K562 treated with DMSO at 1 percent for 24 hours (cell line): Measurements from ENCODE around the gene PRPF31. TPM values are rescaled to one million over a fixed set of nuclear protein-coding genes. Genes with fewer than 3 reads are reported as not detected.

ENCODE experiments used
- total RNA-seq: library from RNA; unstranded; fragments of 300-600 nt; gene quantifications from 2 replicates; pipeline ENCODE4 v1.2.3, GENCODE V29; 2022; ENCODE audit warnings: low read depth; ENCODE audit not compliant: insufficient read depth

The PRPF31 gene
- 90.1 and 106 TPM in 2 replicates for total RNA-seq

GRCh38 chr19:54115109-54116063, at the start of gene PRPF31, which contains the start of gene TFPT:
TSS of gene PRPF31 (plus strand) at chr19:54115754. CDS start at chr19:54118279, 2,525 bp downstream.
TSS of gene TFPT (minus strand) at chr19:54115657. CDS start at chr19:54115269, 388 bp downstream.

GRCh38 chr19:54081032-54081431, 34.5 kb upstream of the PRPF31 start, which contains the start of gene TARM1:
TSS of gene TARM1 (minus strand) at chr19:54081365. CDS start at chr19:54081340, 25 bp downstream.

GRCh38 chr19:54100561-54100960, 15.0 kb upstream of the PRPF31 start, which contains the start of gene OSCAR:
TSS of gene OSCAR (minus strand) at chr19:54100803. CDS start at chr19:54100792, 11 bp downstream.

GRCh38 chr19:54102421-54103169, 13.0 kb upstream of the PRPF31 start, which contains the start of gene NDUFA3:
TSS of gene NDUFA3 (plus strand) at chr19:54102855. CDS start at chr19:54102879, 24 bp downstream.

GRCh38 chr19:54137699-54138488, 22.3 kb downstream of the PRPF31 start, which contains the start of gene CNOT3:
TSS of gene CNOT3 (plus strand) at chr19:54137762. CDS start at chr19:54142979, 5,217 bp downstream.

GRCh38 chr19:54159352-54160181, 44.0 kb downstream of the PRPF31 start, which contains the start of gene LENG1:
TSS of gene LENG1 (minus strand) at chr19:54159721. CDS start at chr19:54159695, 26 bp downstream.

GRCh38 chr19:54172471-54173358, 57.2 kb downstream of the PRPF31 start, which contains the start of gene TMC4:
TSS of gene TMC4 (minus strand) at chr19:54173160. CDS start at chr19:54173117, 43 bp downstream.

Other genes starting within 250 kb of the PRPF31 start
- 36.2 and 59.6 TPM in 2 replicates for gene MYADM, start 247.9 kb upstream of the PRPF31 start, total RNA-seq
- gene PRKCG, start 233.6 kb upstream of the PRPF31 start, total RNA-seq, result 0.08 TPM in 1 of 2 replicates, not detected in the other
- gene CACNG7, start 206.5 kb upstream of the PRPF31 start, total RNA-seq, result not detected in 2 replicates
- not detected in 2 replicates for gene CACNG8, start 152.8 kb upstream of the PRPF31 start, total RNA-seq
- gene CACNG6, start 124.1 kb upstream of the PRPF31 start, total RNA-seq, result not detected in 2 replicates
- not detected in 2 replicates for gene VSTM1, start 51.9 kb upstream of the PRPF31 start, total RNA-seq
- gene TARM1, start 34.4 kb upstream of the PRPF31 start, total RNA-seq, result not detected in 2 replicates
- 1.4 and 1.9 TPM in 2 replicates for gene OSCAR, start 15.0 kb upstream of the PRPF31 start, total RNA-seq
- 86.4 and 133 TPM in 2 replicates for gene NDUFA3, start 12.9 kb upstream of the PRPF31 start, total RNA-seq
- gene TFPT, start 97 bp upstream of the PRPF31 start, total RNA-seq, result 9.7 and 20.2 TPM in 2 replicates
- 71.9 and 76.1 TPM in 2 replicates for gene CNOT3, start 22.0 kb downstream of the PRPF31 start, total RNA-seq
- gene LENG1, start 44.0 kb downstream of the PRPF31 start, total RNA-seq, result 8.3 and 8.5 TPM in 2 replicates
- 0.90 TPM in 1 of 2 replicates, not detected in the other for gene TMC4, start 57.4 kb downstream of the PRPF31 start, total RNA-seq
- 227 and 231 TPM in 2 replicates for gene MBOAT7, start 73.8 kb downstream of the PRPF31 start, total RNA-seq
- 86.8 and 89.8 TPM in 2 replicates for gene TSEN34, start 75.6 kb downstream of the PRPF31 start, total RNA-seq
- 6,803 and 7,007 TPM in 2 replicates for gene RPS9, start 85.1 kb downstream of the PRPF31 start, total RNA-seq
- gene LILRB3, start 107.3 kb downstream of the PRPF31 start, total RNA-seq, result not detected in 2 replicates
- not detected in 2 replicates for gene LILRA6, start 127.0 kb downstream of the PRPF31 start, total RNA-seq
- gene LILRB5, start 141.5 kb downstream of the PRPF31 start, total RNA-seq, result not detected in 2 replicates
- not detected in 2 replicates for gene LILRB2, start 165.4 kb downstream of the PRPF31 start, total RNA-seq
- gene LILRA5, start 197.4 kb downstream of the PRPF31 start, total RNA-seq, result not detected in 2 replicates
- gene LILRA4, start 223.4 kb downstream of the PRPF31 start, total RNA-seq, result not detected in 2 replicates
- gene LAIR1, start 249.2 kb downstream of the PRPF31 start, total RNA-seq, result 1.3 and 1.7 TPM in 2 replicates